ENCODE results near the gene PLA2G4C. TPM values are rescaled to one million over a fixed set of nuclear protein-coding genes. Genes with fewer than 3 reads are reported as not detected.

Gene PLA2G4C
- total RNA-seq, 1 donor from 2014 or later: 14.7 TPM

- no peak for ATAC-seq
- no peak overlapping the region for H3K4me3 ChIP-seq
- no peak for TF ChIP-seq CTCF (IDR thresholded peaks at IDR 0.05)
Observed at GRCh38 chr19:48061401-48062344, 48.9 kb downstream of the PLA2G4C start.

GRCh38 chr19:48060381-48060780 is 50.2 kb downstream of the PLA2G4C start:
- H3K4me1 ChIP-seq: no peaks in the 10 kb centered on the region
- no peak overlapping the region for H3K27ac ChIP-seq
- intact Hi-C loops (cut with DNase I): no loop called here
- no peaks in the 10 kb centered on the region for H3K27me3 ChIP-seq
- DNase-seq: no peak
- H3K4me3 ChIP-seq: no peak overlapping the region
- no peak for ATAC-seq
- no peak for TF ChIP-seq CTCF (IDR thresholded peaks at IDR 0.05)
- no peaks in the 10 kb centered on the region for H3K36me3 ChIP-seq
- H3K9me3 ChIP-seq: no peaks in the 10 kb centered on the region

More at GRCh38 chr19:48061401-48062344, 48.9 kb downstream of the PLA2G4C start:
- no peak for DNase-seq
- H3K27me3 ChIP-seq: no peaks in the 10 kb centered on the region
- H3K9me3 ChIP-seq: no peaks in the 10 kb centered on the region
- no peak overlapping the region for H3K27ac ChIP-seq
- intact Hi-C loops (cut with DNase I): no loop called here
- no peaks in the 10 kb centered on the region for H3K4me1 ChIP-seq
- H3K36me3 ChIP-seq: no peaks in the 10 kb centered on the region

GRCh38 chr19:48059331-48059730 is 51.3 kb downstream of the PLA2G4C start:
- DNase-seq (no peak), ATAC-seq (no peak)
- intact Hi-C loops (cut with DNase I): no loop called here
- H3K36me3 ChIP-seq: no peaks in the 10 kb centered on the region
- no peaks in the 10 kb centered on the region for H3K9me3 ChIP-seq
- H3K4me1 ChIP-seq: no peaks in the 10 kb centered on the region
- no peaks in the 10 kb centered on the region for H3K27me3 ChIP-seq
- no peak for TF ChIP-seq CTCF (IDR thresholded peaks at IDR 0.05)
- no peak overlapping the region for H3K27ac ChIP-seq
- no peak overlapping the region for H3K4me3 ChIP-seq

- TF ChIP-seq CTCF (IDR thresholded peaks at IDR 0.05): no peak
- no peak overlapping the region for H3K4me3 ChIP-seq
- intact Hi-C loops (cut with DNase I): no loop called here
- H3K27me3 ChIP-seq: no peaks in the 10 kb centered on the region
- H3K36me3 ChIP-seq: peaks cover 8% of the 10 kb centered on the region
- DNase-seq (no peak), ATAC-seq (no peak)
- H3K9me3 ChIP-seq: no peaks in the 10 kb centered on the region
- no peak overlapping the region for H3K27ac ChIP-seq
- H3K4me1 ChIP-seq: no peaks in the 10 kb centered on the region
Observed at GRCh38 chr19:48053856-48054255, 56.8 kb downstream of the PLA2G4C start.

GRCh38 chr19:48053076-48053475 is 57.5 kb downstream of the PLA2G4C start:
- Histone ChIP-seq H3K27ac (no peak overlapping the region), H3K36me3 (peaks cover 8% of the 10 kb centered on the region), H3K4me3 (no peak overlapping the region), H3K27me3 (no peaks in the 10 kb centered on the region), H3K9me3 (no peaks in the 10 kb centered on the region), H3K4me1 (no peaks in the 10 kb centered on the region)
- intact Hi-C loops (cut with DNase I): no loop called here
- no peak for TF ChIP-seq CTCF (IDR thresholded peaks at IDR 0.05)
- DNase-seq: no peak
- no peak for ATAC-seq
